ENCODE measurements around the gene DCX. TPM values are rescaled to one million over a fixed set of nuclear protein-coding genes. Genes with fewer than 3 reads are reported as not detected.

DCX gene
- total RNA-seq, 1 experiment from 2014 or later, result 0.13 TPM

GRCh38 chrX:111283446-111283845, 128.5 kb downstream of the DCX start:
- no peak overlapping the region for H3K4me3 ChIP-seq (ENCODE audit: low read depth in 2 of 2, low read length in 2 of 2)
- ATAC-seq (no peak), DNase-seq (ENCODE audit: low read depth, low spot score) (no peak)
- intact Hi-C loops (cut with micrococcal nuclease; ENCODE audit: unreplicated experiment), result no loop called here
- in situ Hi-C loops (cut with HindIII; ENCODE audit: low pct_unique_long_range_greater_than_20kb, low sequenced_read_pairs), result no loop called here
- ChIA-PET POLR2A (no interaction called here), CTCF (no interaction called here)
- no peak for TF ChIP-seq CTCF (IDR thresholded peaks at IDR 0.05)
- no peak for TF ChIP-seq REST (IDR thresholded peaks at IDR 0.05; ENCODE audit: insufficient read depth in 1 of 2, low read depth in 2 of 2, low read length in 1 of 2)
- TF ChIP-seq TCF7L2 (IDR thresholded peaks at IDR 0.05; ENCODE audit: low read depth, low read length), result no peak
- TF ChIP-seq SIN3A (IDR thresholded peaks at IDR 0.05; ENCODE audit: borderline replicate concordance, insufficient read depth, low read depth, low read length), result no peak
- H3K27ac ChIP-seq (ENCODE audit: low read length), result no peak overlapping the region
- no peaks in the 10 kb centered on the region for H3K4me1 ChIP-seq (ENCODE audit: control insufficient read depth, insufficient read depth, low read length)
- H3K9me3 ChIP-seq (ENCODE audit: control insufficient read depth, insufficient read depth, low read depth, low read length), result no peaks in the 10 kb centered on the region
- H3K27me3 ChIP-seq (ENCODE audit: control insufficient read depth, insufficient read depth, low read length), result no peaks in the 10 kb centered on the region
- no peaks in the 10 kb centered on the region for H3K36me3 ChIP-seq (ENCODE audit: control insufficient read depth, insufficient read depth, low read length)
- no TSS peak for BruUV-seq (replicated peaks)

GRCh38 chrX:111282991-111283390, 129.0 kb downstream of the DCX start:
- no TSS peak for BruUV-seq (replicated peaks)
- Histone ChIP-seq H3K27ac (ENCODE audit: low read length) (no peak overlapping the region), H3K9me3 (ENCODE audit: control insufficient read depth, insufficient read depth, low read depth, low read length) (no peaks in the 10 kb centered on the region), H3K27me3 (ENCODE audit: control insufficient read depth, insufficient read depth, low read length) (no peaks in the 10 kb centered on the region), H3K4me3 (ENCODE audit: low read depth in 2 of 2, low read length in 2 of 2) (no peak overlapping the region), H3K36me3 (ENCODE audit: control insufficient read depth, insufficient read depth, low read length) (no peaks in the 10 kb centered on the region), H3K4me1 (ENCODE audit: control insufficient read depth, insufficient read depth, low read length) (no peaks in the 10 kb centered on the region)
- in situ Hi-C loops (cut with HindIII; ENCODE audit: low pct_unique_long_range_greater_than_20kb, low sequenced_read_pairs) (no loop called here), intact Hi-C loops (cut with micrococcal nuclease; ENCODE audit: unreplicated experiment) (no loop called here)
- ChIA-PET CTCF (no interaction called here), POLR2A (no interaction called here)
- DNase-seq (ENCODE audit: low read depth, low spot score) (no peak), ATAC-seq (no peak)
- no peak for TF ChIP-seq POLR2AphosphoS5 (IDR thresholded peaks at IDR 0.05; ENCODE audit: low read depth, low read length)

GRCh38 chrX:111282139-111282538, 129.9 kb downstream of the DCX start:
- in situ Hi-C loops (cut with HindIII; ENCODE audit: low pct_unique_long_range_greater_than_20kb, low sequenced_read_pairs), result no loop called here
- POLR2A ChIA-PET, result no interaction called here

More at GRCh38 chrX:111282139-111282538, 129.9 kb downstream of the DCX start:
- DNase-seq (ENCODE audit: low read depth, low spot score) (no peak), ATAC-seq (no peak)
- H3K27me3 ChIP-seq (ENCODE audit: control insufficient read depth, insufficient read depth, low read length), result no peaks in the 10 kb centered on the region
- H3K4me3 ChIP-seq (ENCODE audit: low read depth in 2 of 2, low read length in 2 of 2), result no peak overlapping the region
- TF ChIP-seq REST (IDR thresholded peaks at IDR 0.05; ENCODE audit: insufficient read depth in 1 of 2, low read depth in 2 of 2, low read length in 1 of 2) (no peak), POLR2AphosphoS5 (IDR thresholded peaks at IDR 0.05; ENCODE audit: low read depth, low read length) (no peak), SIN3A (IDR thresholded peaks at IDR 0.05; ENCODE audit: borderline replicate concordance, insufficient read depth, low read depth, low read length) (no peak), TCF7L2 (IDR thresholded peaks at IDR 0.05; ENCODE audit: low read depth, low read length) (no peak), CTCF (IDR thresholded peaks at IDR 0.05) (no peak)
- intact Hi-C loops (cut with micrococcal nuclease; ENCODE audit: unreplicated experiment), result no loop called here
- BruUV-seq (replicated peaks), result no TSS peak
- no peaks in the 10 kb centered on the region for H3K9me3 ChIP-seq (ENCODE audit: control insufficient read depth, insufficient read depth, low read depth, low read length)
- no peaks in the 10 kb centered on the region for H3K4me1 ChIP-seq (ENCODE audit: control insufficient read depth, insufficient read depth, low read length)
- no peak overlapping the region for H3K27ac ChIP-seq (ENCODE audit: low read length)
- CTCF ChIA-PET, result no interaction called here
- no peaks in the 10 kb centered on the region for H3K36me3 ChIP-seq (ENCODE audit: control insufficient read depth, insufficient read depth, low read length)

Data from Panc1 (cell line).